ENCODE data around the gene NPAS3. TPM values are rescaled to one million over a fixed set of nuclear protein-coding genes. Genes with fewer than 3 reads are reported as not detected.

The NPAS3 gene
- total and polyA plus RNA-seq, 2 donors (not counting 3 experiments of a cell fraction or from before 2014, with no cell fraction given) = 0.10 to 0.13 TPM

- Histone ChIP-seq H4K20me1 (replicated peaks; ENCODE audit: control insufficient read depth, extremely low read depth, insufficient read depth, low read length) (no peaks in the 10 kb centered on the region), H3K9me1 (replicated peaks; ENCODE audit: control insufficient read depth, extremely low read depth, insufficient read depth, low read length) (no peaks in the 10 kb centered on the region), H3K4me3 (replicated peaks in 1 of 3; ENCODE audit: insufficient read depth in 1 of 3, low read depth in 1 of 3, low read length in 3 of 3) (no peak overlapping the region), H3K27me3 (ENCODE audit: control insufficient read depth in 2 of 2, insufficient read depth in 2 of 2, low read length in 2 of 2) (no peaks in the 10 kb centered on the region), H3K27ac (ENCODE audit: insufficient read depth, low read depth, low read length) (no peak overlapping the region), H2AFZ (ENCODE audit: low read depth, low read length) (no peak overlapping the region), H3K4me2 (ENCODE audit: insufficient read depth, low read length) (no peak overlapping the region), H3K36me3 (ENCODE audit: control insufficient read depth in 2 of 2, extremely low read depth in 1 of 2, insufficient read depth in 2 of 2, low read length in 2 of 2) (no peaks in the 10 kb centered on the region), H3K4me1 (ENCODE audit: control insufficient read depth, extremely low read depth, insufficient read depth, low read length) (no peaks in the 10 kb centered on the region), H3K79me2 (ENCODE audit: control insufficient read depth, insufficient read depth, low read length) (no peaks in the 10 kb centered on the region), H3K9me3 (replicated peaks; ENCODE audit: control insufficient read depth, insufficient read depth, low read length) (no peaks in the 10 kb centered on the region), H3K9ac (replicated peaks; ENCODE audit: extremely low read depth, insufficient read depth, low read length) (no peak overlapping the region)
- DNase-seq (ENCODE audit: low read depth, low spot score) (no peak), FAIRE-seq (no peak)
- TF ChIP-seq JUN (IDR thresholded peaks at IDR 0.05; ENCODE audit: borderline replicate concordance, insufficient read depth, insufficient read length, low read depth) (no peak), FOS (IDR thresholded peaks at IDR 0.05; ENCODE audit: borderline replicate concordance, insufficient read depth, low read length) (no peak), CTCF (IDR thresholded peaks at IDR 0.05; ENCODE audit: extremely low read depth in 1 of 2, insufficient read depth in 1 of 2, low read depth in 1 of 2, low read length in 2 of 2) (no peak), GATA2 (IDR thresholded peaks at IDR 0.05; ENCODE audit: insufficient read depth, insufficient read length, low read depth, low read length) (no peak), MYC (IDR thresholded peaks at IDR 0.05; ENCODE audit: low read depth, low read length) (no peak), POLR2A (IDR thresholded peaks at IDR 0.05; ENCODE audit: low read depth, low read length) (no peak), POLR2AphosphoS5 (IDR thresholded peaks at IDR 0.05; ENCODE audit: insufficient read depth, low read depth, low read length) (no peak), EZH2 (IDR thresholded peaks at IDR 0.05; ENCODE audit: borderline replicate concordance, low read depth, low read length, severe bottlenecking) (no peak)
- TF ChIP-seq, protein P1, sequence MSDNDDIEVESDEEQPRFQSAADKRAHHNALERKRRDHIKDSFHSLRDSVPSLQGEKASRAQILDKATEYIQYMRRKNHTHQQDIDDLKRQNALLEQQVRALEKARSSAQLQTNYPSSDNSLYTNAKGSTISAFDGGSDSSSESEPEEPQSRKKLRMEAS (IDR thresholded peaks at IDR 0.05; ENCODE audit: insufficient read depth, insufficient read length) = no peak
- CTCF ChIA-PET = no interaction called here
- intact Hi-C loops (cut with micrococcal nuclease) = no loop called here
- dilution Hi-C loops (cut with MboI; ENCODE audit: extremely low pct_ligation_motif_present, low sequenced_read_pairs) = no loop called here
- POLR2A ChIA-PET = no interaction called here
- BruUV-seq (replicated peaks) = no TSS peak
These were observed 337.2 kb downstream of the NPAS3 start for GRCh38 chr14:33275879-33276278.

All from endothelial cell of umbilical vein (primary cell).